Dedifferentiated amniotic fluid mesenchymal stem cell (primary cell): Measurements from ENCODE around the gene FBXL3.

ENCODE experiments used
- DNase-seq: peaks from one replicate; pipeline ENCODE4 v3.0.0-alpha.2; 2016; ENCODE audit errors: extremely low spot score

Gene FBXL3

DNA sequence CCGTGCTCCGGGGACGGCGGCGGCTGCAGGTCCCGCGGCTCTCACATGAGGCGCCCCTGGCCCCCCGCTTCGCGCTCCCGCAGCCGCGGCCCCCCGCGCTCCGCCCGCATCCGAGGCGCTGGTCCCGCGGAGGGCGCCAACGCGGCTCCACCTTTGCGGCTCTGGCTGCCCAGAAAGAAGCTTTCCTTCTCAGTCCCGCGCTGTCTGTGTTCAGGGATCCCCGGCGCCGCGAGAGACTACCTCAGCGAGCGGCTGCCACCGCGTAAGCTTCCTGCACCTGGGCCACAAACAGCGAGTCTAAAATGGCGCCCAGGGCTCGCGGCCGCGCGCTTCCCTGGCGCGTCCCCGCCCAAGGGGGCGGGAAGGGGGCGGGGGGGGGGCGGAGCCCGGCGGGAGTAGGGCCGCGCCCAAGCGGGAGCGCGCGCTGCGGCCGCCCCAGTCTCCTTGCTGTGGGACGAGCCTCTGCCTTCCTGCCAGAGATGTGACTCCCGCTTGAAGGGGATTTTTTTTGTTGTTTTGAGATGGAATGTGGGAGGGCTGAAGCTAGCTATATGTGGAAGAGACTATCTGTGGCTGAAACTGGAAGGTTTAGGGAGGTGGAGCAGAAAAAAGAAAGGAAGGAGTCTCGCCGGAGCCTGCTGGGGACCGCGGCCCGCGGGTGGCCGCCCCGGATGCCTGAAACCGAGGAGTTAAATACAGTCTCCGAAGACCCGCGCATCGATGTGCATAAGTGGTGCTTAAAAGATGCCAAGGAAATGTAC is at the start of gene FBXL3:
Gene FBXL3 (minus strand): TSS at position 299 of the 761 bp plus-strand sequence. CDS start 5,299 bp downstream, outside the sequence.
- peak; percentile 74 for DNase-seq

- no peak for DNase-seq
Observed at GRCh38 chr13:77067519-77067918, 40.6 kb upstream of the FBXL3 start.

DNA sequence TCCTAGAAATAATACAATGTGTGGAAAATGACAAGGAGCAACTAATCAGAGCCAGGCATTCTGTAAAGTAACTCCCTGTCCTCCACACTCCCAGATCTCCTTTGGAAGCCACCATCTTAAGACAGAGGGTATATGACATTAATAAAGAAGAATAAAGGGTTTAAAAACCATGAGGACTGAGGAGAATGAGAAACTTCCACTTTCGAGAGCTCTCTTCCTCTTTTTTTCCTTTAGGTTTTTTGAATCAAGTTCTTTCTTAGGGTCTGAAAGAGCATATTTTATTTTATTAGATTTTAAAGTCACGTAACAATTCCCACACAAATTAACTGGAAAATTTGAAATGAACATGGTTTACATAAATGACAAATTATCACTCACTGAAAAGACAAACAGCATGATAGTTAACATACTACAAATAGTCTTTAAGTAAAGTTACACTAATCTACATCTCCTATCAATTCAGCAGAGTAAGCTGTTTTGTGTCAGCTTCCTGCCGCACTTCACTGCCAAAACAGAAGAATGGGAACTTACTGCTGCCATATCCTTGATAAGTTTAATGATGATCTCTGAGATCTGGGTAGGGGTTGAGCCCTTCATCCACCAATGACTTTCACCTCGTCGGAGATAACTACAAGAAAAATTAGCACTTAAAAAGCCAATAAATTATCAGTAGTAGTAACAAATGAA is 38.6 kb upstream of the FBXL3 start:
- DNase-seq: no peak

DNA sequence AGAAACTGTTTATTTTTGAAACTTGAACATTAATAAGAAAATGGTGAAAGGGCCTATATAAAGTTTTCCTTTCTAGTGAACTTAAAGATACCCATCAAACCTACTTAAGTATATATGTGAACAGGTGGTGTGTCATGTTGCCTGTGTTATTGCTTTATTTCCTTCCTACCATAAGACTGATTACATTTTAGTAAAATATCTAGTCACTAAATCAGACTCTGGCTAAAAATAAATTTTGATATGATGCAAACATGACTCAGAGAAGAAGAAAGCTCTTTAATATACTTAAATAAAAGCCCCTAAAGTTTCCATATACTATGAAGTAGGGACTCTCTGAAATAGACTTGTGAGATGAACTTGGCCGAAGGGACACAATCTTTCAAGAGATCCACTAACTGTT is 35.1 kb upstream of the FBXL3 start:
- DNase-seq: no peak

- DNase-seq: no peak
Observed at GRCh38 chr13:77061362-77061761, 34.4 kb upstream of the FBXL3 start.

GRCh38 chr13:77056886-77057285 is 29.9 kb upstream of the FBXL3 start:
- DNase-seq: no peak

- DNase-seq: no peak
Observed at GRCh38 chr13:77056382-77056781, 29.4 kb upstream of the FBXL3 start.

- no peak for DNase-seq
Observed at GRCh38 chr13:77055158-77055557, 28.2 kb upstream of the FBXL3 start.

DNA sequence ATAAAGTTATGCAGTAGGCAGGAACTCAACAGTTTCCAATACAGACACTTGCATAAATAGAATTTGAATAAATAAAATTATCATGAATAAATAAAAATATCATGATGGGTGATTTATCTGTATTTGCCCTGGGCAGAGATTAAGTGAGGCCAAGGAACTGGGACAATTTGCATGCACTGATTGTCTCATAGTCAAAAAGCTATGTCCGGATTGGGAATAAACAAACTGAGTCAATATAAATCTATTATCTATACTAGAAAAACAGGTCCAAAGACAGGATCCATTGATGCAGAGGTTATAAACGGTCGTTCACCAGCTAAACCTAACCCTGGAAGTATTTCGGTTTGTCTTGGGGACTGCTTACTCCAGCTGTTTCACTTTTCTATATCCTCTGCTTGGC is 26.2 kb upstream of the FBXL3 start:
- no peak for DNase-seq

DNA sequence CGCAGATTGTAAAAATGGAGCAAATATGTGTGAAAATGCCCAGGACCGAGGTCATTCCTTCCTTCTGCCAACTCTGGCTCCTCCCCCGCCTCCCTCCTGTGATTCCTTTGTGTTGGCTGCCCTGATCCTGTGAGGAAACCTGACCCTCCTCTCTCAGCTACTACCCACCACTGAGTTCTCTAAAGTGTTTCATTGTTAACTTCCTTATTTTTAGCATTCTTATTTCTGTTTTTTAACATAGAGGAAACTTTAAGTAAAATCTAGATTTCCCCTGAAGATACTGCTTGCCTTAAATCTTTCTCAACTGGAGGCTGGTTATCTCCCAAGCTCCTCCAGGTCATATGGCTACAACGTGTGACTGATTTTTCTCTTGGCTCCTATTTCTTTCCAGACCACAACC is 21.7 kb upstream of the FBXL3 start:
- DNase-seq: no peak

DNA sequence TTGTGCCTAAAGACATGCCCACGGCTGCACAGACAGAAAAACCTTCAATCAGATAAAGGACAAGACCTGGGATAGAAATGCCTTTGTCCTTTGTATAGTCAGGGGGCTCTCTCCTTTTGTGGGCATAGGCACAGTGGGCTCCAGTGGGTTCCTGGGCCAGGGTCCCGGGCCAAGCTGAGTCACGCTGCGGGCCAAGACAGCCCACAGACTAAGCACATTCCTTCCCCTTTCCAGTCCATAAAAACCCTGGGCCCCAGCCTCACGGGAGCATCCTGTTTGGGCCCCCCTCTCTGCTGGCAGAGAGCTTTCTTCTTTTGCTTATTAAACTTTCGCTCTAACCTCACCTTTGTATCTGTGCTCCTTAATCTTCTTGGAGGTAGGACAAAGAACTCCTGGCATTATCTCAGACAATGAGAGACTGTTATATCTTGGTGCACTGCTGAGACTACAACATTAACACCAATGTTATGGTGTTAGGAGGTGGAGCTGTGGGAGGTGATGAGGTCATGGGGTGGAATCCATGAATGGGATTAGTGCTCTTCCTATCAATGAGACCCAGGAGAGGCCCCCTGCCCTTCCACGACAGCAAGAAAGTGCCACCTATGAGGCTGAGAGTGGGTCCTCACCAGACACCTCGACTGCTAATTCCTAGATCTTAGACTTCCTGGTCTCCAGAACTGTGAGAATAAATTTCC is 20.8 kb upstream of the FBXL3 start:
- no peak for DNase-seq

- DNase-seq: no peak
Observed at GRCh38 chr13:77042566-77043177, 15.7 kb upstream of the FBXL3 start.

GRCh38 chr13:77040835-77041234 is 13.9 kb upstream of the FBXL3 start:
- DNase-seq: no peak

- no peak for DNase-seq
Observed at GRCh38 chr13:77040076-77040475, 13.1 kb upstream of the FBXL3 start.

DNA sequence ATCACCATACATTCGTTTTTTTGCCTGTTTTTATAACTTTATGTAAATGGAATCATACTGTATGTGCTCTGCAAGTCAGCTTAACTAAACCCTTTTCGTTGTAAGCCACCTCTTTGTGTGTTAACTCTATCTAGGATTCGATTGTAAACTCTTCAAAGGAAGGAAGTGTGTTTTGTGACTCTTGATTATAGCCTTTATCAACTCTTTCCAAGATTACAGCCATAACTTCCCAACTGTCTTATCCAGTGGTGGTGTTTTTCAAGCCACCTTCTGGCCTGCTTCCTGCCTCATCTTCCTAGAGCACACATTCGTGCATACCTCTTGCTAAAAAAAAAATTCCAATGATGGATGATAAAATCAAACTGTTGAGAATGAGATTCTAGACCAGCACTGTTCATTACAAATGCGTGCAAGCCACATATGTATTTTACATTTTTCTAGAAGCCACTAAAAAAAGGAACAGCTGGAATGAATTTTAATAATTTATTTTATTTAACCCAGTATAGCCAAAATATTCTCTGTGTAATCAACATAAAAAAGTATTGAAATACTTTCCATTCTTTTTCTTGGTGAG is 12.0 kb upstream of the FBXL3 start:
- DNase-seq: no peak

DNA sequence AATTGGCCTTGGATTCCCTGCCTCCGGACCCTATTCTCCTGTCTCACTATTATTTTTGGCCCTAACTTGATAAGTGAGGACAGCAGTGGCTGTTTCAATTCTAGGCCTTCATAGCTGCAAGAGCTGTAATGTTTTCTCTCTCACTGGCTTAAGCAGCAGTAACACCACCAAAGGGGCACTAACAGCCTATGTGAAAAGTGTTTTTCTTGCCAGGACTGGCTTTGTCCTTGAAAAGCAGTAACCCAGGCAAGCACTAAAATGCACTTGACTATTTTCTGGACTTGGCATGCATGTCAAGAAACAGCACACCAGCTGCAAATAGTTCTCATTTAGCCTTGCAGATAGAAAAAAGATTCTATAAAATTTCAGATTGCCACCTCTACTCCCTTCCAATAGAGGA is 9.3 kb upstream of the FBXL3 start:
- DNase-seq: no peak

- DNase-seq: no peak
Observed at GRCh38 chr13:77034881-77035280, 7.9 kb upstream of the FBXL3 start.

- DNase-seq: no peak
Observed at GRCh38 chr13:77033717-77034302, 6.9 kb upstream of the FBXL3 start.

- DNase-seq: no peak
Observed at GRCh38 chr13:77031656-77032243, 4.8 kb upstream of the FBXL3 start.

GRCh38 chr13:77029436-77029835 is 2.5 kb upstream of the FBXL3 start:
- DNase-seq: no peak

DNA sequence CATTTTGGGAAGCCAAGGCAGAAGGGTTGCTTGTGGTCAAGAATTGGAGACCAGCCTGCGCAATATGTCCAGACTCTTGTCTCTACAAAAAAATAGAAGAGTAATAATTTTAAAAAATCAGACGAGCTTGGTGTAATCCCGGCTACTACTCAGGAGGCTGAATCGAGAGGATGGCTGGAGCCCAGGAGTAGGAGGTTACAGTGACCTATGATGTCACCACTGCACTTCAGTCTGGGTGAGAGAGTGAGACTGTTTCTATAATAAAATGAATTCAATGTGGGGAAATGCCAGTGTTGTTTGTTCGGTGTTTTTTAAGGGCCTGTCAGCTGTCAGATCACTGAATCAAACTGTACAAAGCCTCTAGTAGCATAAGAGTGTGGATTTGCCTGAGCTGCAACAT is 1.2 kb upstream of the FBXL3 start:
- DNase-seq: no peak
